Measurements from ENCODE around the gene NCK2.
A peak's percentile ranks its signal among the peaks of the same experiment; 100 is the strongest.

Gene NCK2

DNA sequence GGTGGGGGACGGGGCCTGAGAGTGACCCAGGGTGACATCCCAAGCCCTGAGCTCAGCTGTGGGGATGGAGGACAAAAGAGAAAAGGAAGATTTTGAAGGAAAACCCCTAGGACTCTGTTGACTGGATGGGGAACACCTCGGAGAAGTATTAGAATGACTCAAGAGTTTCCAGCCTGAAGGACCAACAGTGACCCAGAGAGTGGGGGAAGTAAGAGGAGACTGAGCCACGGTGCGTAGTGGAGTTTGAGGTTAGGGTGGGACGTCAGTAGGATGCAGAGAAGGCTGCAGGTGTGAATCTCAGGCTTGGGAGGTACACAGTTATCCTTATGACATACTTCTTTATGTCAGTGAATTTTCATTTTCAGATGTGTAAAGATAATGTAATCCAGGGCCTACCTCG, 119.5 kb downstream of the NCK2 start:
- no peak overlapping the region for H3K4me3 ChIP-seq (ENCODE audit: low read depth, low read length)
- DNase-seq (ENCODE audit: low read depth, low spot score), result no peak
- ChIA-PET CTCF (interaction anchor here (0.9 kb wide), 1 partner anchor 21 kb away, joined by 3 read pairs; no protein-coding TSS in a partner anchor), POLR2A (no interaction called here)
- TF ChIP-seq, protein P1, sequence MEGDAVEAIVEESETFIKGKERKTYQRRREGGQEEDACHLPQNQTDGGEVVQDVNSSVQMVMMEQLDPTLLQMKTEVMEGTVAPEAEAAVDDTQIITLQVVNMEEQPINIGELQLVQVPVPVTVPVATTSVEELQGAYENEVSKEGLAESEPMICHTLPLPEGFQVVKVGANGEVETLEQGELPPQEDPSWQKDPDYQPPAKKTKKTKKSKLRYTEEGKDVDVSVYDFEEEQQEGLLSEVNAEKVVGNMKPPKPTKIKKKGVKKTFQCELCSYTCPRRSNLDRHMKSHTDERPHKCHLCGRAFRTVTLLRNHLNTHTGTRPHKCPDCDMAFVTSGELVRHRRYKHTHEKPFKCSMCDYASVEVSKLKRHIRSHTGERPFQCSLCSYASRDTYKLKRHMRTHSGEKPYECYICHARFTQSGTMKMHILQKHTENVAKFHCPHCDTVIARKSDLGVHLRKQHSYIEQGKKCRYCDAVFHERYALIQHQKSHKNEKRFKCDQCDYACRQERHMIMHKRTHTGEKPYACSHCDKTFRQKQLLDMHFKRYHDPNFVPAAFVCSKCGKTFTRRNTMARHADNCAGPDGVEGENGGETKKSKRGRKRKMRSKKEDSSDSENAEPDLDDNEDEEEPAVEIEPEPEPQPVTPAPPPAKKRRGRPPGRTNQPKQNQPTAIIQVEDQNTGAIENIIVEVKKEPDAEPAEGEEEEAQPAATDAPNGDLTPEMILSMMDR (IDR thresholded peaks at IDR 0.05; ENCODE audit: insufficient read depth, low read length, missing control alignments), result no peak

DNA sequence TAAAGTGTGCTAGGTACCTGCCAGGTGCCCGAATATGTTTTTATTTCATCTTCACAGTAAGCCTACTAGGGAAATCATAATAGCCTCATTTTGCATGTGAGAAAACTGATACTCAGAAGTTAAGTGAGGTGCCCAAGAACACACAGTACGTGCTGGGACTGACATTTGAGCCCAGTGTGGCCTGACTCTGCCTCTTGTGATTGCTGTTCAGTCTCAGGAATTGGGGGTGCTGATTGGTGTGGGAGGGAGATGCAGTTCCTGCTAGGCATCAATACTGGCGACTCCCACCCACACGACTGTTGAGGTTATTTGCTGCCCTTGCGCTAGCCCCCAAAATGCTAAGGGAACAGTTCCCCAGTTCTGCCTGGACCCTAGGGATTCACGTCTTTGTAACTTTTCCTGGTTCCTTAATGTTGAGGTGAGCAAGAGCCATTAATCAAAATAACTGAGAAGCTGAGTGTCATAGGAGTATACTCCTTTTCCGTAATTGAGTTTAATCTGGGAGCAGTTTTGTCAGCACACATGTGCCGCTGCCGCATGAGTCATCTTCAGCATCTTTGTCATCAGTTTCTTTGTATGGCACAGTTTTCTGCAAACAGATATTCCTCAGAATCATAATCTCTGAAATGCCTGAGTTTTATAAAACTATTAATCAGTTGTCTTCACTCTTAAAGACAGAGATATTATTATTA, 120.7 kb downstream of the NCK2 start:
- ChIA-PET POLR2A (no interaction called here), CTCF (no interaction called here)
- no peak overlapping the region for H3K4me3 ChIP-seq (ENCODE audit: low read depth, low read length)
- TF ChIP-seq, protein P1 (IDR thresholded peaks at IDR 0.05; ENCODE audit: insufficient read depth, low read length, missing control alignments), result no peak
- no peak for DNase-seq (ENCODE audit: low read depth, low spot score)

DNA sequence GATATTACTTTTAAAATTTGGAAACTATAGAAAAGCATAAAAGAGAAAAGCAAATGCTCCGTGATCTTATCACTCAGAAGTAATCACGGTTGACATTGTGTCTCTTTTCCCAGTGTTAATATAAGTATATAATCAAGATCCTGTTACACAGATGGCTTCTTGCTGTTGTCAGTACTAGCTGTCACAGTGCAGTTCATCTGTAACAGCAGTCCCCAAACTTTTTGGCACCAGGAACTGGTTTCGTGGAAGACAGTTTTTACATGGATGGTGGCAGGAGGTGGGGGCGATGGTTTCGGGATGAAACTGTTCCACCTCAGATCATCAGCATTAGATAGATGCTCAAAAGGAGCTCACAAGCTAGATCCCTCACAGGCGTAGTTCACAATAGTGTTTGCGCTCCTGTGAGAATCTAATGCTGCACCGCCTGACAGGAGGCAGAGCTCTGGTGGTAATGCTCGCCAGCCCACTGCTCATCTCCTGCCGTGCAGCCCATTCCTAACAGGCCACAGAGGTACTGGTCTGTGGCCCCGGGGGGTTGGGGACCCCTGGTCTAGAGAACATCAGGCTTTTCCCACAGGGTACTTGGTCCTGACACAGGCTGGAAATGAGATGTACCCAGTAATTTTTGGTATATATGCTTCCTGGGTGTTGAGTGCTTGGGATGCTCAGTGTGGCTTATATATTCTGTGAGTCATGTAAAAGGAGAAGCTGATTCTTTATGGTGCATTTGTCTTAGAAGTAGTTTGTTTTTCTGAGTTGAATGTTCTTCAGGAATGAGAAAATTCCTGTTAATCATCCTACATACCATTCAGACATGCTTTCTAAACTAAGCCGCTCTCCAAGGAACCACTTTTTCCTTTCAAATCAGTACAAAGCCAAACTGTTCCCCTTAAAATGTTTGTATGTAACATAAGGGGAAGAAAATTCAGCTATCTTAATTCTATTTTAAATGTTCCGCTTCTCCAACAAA, 121.8 kb downstream of the NCK2 start:
- CTCF ChIA-PET, result interaction anchor here (0.9 to 1.1 kb wide), 2 partner anchors 10 to 53 kb away, joined by 3 read pairs; no protein-coding TSS in a partner anchor
- TF ChIP-seq, protein P1 (IDR thresholded peaks at IDR 0.05; ENCODE audit: insufficient read depth, low read length, missing control alignments), result no peak
- H3K4me3 ChIP-seq (ENCODE audit: low read depth, low read length), result no peak overlapping the region
- POLR2A ChIA-PET, result no interaction called here
- DNase-seq (ENCODE audit: low read depth, low spot score), result peak; percentile 52

- CTCF ChIA-PET, result no interaction called here
These were observed 122.9 kb downstream of the NCK2 start for GRCh38 chr2:105867587-105867986.

GRCh38 chr2:105868060-105868459, 123.3 kb downstream of the NCK2 start:
- CTCF ChIA-PET, result no interaction called here
- TF ChIP-seq, protein P1 (IDR thresholded peaks at IDR 0.05; ENCODE audit: insufficient read depth, low read length, missing control alignments), result no peak
- no peak overlapping the region for H3K4me3 ChIP-seq (ENCODE audit: low read depth, low read length)
- POLR2A ChIA-PET, result no interaction called here
- no peak for DNase-seq (ENCODE audit: low read depth, low spot score)

More at GRCh38 chr2:105867587-105867986, 122.9 kb downstream of the NCK2 start:
- H3K4me3 ChIP-seq (ENCODE audit: low read depth, low read length), result no peak overlapping the region
- POLR2A ChIA-PET, result no interaction called here
- no peak for DNase-seq (ENCODE audit: low read depth, low spot score)
- TF ChIP-seq, protein P1 (IDR thresholded peaks at IDR 0.05; ENCODE audit: insufficient read depth, low read length, missing control alignments), result no peak

- DNase-seq (ENCODE audit: low read depth, low spot score), result no peak
- CTCF ChIA-PET, result no interaction called here
- POLR2A ChIA-PET, result no interaction called here
- no peak overlapping the region for H3K4me3 ChIP-seq (ENCODE audit: low read depth, low read length)
- TF ChIP-seq, protein P1 (IDR thresholded peaks at IDR 0.05; ENCODE audit: insufficient read depth, low read length, missing control alignments), result no peak
These were observed 124.6 kb downstream of the NCK2 start for GRCh38 chr2:105869341-105869740.

All from AG04449 (cell line).